Fibroblast of the aortic adventitia (primary cell): ENCODE data around the gene CD33. TPM values are rescaled to one million over a fixed set of nuclear protein-coding genes. Genes with fewer than 3 reads are reported as not detected.

Experiments used
- DNase-seq: peaks from one replicate; pipeline ENCODE4 v3.0.0-alpha.2; 2010; ENCODE audit warnings: low read depth
- H3K4me3 ChIP-seq: 2 replicates; pipeline ENCODE4 v1.5.1; 2011; ENCODE audit warnings: low read depth, mild to moderate bottlenecking, control low read depth, low read length, moderate library complexity
- total RNA-seq: library from RNA; depleted of rRNA; stranded (reverse); fragments of >200 nt; gene quantifications from 2 replicates; pipeline ENCODE4 v1.2.3, GENCODE V29; 2012; ENCODE audit warnings: low replicate concordance
- TF ChIP-seq, protein P1 (sequence below): IDR thresholded peaks from 2 replicates; pipeline ENCODE4 v1.5.1; 2011; ENCODE audit warnings: mild to moderate bottlenecking, low read length, control low read depth, inconsistent platforms; ENCODE audit not compliant: insufficient read depth

Gene CD33
- total RNA-seq, 1 donor: not detected

DNA sequence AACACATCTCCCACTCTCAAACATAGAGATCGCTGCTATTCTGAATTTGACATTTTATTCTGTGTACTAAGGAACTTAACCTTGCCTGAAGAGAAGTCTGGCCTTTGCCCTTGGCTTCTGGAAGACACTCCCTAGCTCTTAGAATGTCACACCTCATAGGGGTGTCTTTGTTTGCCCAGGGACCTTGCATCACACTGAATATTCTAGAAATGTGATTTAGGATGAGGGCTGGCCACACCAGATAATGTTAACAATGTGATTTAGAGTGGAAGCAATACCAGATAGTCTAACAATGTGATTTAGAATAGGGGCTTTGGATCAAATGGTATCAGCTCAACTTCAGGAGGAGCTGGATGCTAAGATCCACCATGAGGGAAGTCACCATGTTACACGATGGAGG, 32.6 kb downstream of the CD33 start:
- no peak for DNase-seq
- TF ChIP-seq, protein P1, sequence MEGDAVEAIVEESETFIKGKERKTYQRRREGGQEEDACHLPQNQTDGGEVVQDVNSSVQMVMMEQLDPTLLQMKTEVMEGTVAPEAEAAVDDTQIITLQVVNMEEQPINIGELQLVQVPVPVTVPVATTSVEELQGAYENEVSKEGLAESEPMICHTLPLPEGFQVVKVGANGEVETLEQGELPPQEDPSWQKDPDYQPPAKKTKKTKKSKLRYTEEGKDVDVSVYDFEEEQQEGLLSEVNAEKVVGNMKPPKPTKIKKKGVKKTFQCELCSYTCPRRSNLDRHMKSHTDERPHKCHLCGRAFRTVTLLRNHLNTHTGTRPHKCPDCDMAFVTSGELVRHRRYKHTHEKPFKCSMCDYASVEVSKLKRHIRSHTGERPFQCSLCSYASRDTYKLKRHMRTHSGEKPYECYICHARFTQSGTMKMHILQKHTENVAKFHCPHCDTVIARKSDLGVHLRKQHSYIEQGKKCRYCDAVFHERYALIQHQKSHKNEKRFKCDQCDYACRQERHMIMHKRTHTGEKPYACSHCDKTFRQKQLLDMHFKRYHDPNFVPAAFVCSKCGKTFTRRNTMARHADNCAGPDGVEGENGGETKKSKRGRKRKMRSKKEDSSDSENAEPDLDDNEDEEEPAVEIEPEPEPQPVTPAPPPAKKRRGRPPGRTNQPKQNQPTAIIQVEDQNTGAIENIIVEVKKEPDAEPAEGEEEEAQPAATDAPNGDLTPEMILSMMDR: no peak
- H3K4me3 ChIP-seq: no peak overlapping the region

DNA sequence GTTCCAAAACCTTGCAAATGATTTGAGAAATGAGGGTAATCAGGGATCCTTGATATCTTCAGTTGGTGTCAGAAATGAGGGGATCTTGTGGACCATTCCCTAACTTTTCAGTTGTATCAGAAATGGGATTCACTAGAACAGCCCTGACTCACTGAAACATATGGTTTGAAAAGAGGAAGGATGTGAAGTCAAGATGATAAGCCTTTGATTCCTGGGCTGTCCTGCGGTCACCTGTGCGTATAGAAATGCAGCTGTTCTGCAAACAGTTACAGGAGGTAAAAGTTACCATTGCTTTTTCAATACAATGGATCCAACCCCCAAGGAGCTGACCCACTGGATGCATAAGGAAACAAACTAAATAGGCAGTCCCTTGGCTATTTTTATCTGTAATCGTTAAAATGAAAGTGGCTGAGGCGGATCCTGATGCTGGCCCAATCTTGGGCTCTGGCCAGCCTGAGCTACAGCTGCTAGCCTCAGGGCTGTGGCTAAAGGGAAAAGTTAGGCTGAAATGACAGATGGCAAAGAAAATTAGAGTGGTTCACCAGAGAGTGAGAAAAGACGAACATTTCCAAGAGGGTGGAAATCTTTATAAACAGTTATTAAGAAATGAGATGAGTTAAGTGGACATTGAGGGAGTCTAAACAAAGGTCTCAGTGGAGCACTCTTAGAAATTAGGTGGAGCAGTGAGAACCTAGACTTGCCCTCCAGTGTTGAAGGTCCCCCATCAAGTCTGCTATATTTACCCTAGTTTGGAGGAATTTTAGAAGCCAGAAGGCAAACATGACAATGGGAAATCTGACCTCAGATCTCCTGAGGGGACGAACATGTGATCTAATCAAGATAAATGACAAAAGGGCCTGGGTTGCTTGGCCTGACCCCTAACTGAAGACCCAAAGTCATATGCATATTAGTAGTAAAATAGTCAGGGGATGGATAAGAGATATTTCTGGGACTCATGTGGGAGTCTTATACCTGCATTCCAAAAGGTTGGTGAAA, 33.6 kb downstream of the CD33 start:
- H3K4me3 ChIP-seq: no peak overlapping the region
- TF ChIP-seq, protein P1: no peak
- DNase-seq: no peak

DNA sequence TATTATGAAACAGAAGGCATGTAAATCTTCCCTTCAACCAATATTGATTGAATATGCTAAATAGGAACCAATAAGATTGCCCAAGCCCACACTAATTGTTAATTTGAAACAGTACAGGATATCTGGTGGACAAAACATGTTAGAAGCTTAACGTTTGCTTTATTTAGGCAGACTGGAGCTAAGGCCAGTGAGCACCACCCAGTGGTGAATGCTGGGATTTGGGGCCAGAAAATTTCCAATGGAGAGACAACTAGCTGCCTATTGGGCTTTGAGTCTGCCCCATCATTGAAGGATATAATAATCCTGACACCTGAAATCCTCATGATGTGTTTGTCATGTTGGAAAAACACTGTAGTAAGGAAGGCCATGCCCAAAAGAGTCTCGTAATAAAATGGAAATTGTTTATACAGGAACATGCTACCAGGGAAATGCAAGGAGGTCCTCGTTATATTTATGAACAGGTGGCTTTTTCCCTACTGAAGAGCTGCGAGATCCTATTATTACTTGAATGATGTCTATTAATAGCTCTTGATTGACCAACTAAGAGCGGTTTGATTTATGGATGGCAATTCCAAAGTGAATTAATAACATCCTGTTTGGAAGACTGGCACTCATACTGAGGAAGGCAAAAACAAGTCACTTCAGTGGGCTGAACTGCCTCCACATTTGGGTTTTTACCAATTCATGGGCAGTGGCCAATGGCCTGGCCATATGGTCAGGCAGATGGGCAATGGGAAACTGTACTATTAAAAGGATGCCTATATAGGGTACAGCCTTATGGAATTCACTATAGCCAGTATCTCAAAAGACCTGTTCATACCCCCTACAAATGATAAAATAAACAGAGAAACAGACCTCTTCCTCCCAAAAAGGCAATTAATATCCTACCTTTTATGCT, 34.7 kb downstream of the CD33 start:
- DNase-seq: peak; percentile 36
- H3K4me3 ChIP-seq: no peak overlapping the region
- TF ChIP-seq, protein P1: peak; percentile 77

DNA sequence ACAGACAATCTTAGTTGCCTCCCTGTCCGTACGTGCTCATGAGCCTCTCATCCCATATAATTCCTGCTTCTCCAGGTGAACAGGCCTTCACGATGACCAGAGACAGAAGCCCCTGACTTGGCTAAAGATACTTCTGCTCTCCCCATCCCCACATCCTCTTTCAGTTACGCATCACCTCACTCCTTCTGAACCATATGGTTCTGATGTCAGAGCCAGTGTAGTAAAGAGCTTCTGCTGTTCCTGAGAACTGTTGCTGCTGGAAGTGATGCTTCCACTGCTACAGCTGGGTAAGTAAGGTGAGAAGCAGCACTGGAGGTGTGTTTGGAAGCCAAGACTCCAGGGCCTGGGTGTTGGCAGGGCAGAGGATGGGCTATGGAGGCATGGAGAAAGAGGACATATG, 38.9 kb downstream of the CD33 start:
- no peak overlapping the region for H3K4me3 ChIP-seq
- TF ChIP-seq, protein P1: no peak
- no peak for DNase-seq

DNA sequence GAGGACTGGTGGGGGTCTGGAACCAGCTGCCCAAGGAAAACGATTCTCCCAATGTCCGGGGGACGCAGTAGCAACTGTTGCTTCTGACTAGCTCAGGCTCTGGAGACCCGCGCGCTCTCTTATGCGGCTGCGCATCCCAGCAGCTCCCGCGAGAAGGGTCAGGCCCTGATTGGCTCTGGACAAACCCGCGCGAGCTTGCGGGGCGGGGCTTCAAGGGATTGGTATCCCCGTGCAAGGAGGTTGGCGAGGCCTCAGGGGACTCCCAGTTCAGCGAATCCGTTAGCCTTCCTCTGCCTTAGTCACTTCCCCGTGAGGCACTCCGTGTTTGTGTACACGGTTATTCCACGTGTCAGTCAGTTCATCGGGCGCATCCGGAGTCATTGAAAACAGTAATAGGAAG, 46.2 kb downstream of the CD33 start:
- TF ChIP-seq, protein P1: no peak
- DNase-seq: no peak
- no peak overlapping the region for H3K4me3 ChIP-seq

DNA sequence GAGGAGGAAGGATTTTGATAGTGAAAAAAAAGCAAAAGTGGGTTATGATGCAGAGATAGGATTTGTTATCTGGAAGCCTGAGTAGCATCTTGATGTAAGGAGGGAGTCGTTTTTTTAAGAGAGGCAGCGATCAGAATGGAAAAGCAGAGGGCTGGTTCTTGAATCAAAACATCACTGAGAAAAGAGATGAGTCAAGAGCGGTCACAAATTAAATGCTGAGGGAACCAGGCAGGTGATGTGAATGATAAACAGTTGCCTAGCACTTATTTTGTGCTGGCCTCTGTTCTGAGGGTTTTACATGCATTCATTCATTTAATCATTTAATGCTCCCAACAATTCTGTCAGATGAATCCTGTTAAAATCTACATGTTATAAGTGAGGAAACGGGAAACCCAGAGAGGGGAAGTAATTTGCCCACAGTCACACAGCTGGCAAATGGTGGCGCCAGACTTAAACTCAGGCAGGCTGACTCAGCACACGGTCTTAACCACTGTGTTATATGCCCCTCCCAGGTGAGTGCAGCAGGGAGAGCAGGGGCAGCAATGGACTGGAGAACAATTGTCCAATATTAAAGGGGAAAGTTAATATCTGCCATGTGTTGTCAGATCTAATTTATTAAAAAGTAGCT, 47.4 kb downstream of the CD33 start:
- TF ChIP-seq, protein P1: no peak
- no peak overlapping the region for H3K4me3 ChIP-seq
- DNase-seq: no peak
